A549 (cell line): Measurements from ENCODE around the gene VWF.

Experiments used
- KDM1A ChIP-seq: fragments of 200-600 bp; sonication (generic); IDR thresholded peaks from 2 replicates; pipeline ENCODE4 v1.6.1; 2016; ENCODE audit warnings: low read depth, mild to moderate bottlenecking
- MAZ ChIP-seq: fragments of 150-350 bp; IDR thresholded peaks from 2 replicates; pipeline ENCODE4 v1.6.1; 2014; ENCODE audit warnings: antibody characterized with exemption, low read depth, low read length, borderline replicate concordance
- RAD21 ChIP-seq, 2 experiments: fragments of >200 bp in 1 of 2; sonication (Bioruptor Twin) in 1 of 2; formaldehyde crosslinking in 1 of 2; IDR thresholded peaks in 1 of 2; conservative IDR thresholded peaks in 1 of 2; 2 replicates in 1 of 2; 3 replicates in 1 of 2; pipeline ENCODE4 v1.6.1; 2012 to 2018; ENCODE audit warnings: inconsistent platforms in 1 of 2
- ZFP36 ChIP-seq: fragments of 450-650 bp; IDR thresholded peaks from 2 replicates; pipeline ENCODE4 v1.6.1; 2014; ENCODE audit warnings: borderline replicate concordance; ENCODE audit not compliant: partially characterized antibody
- TF ChIP-seq, protein P1 (sequence below): fragments of >200 bp; sonication (Bioruptor Twin); formaldehyde crosslinking; IDR thresholded peaks from 3 replicates; pipeline ENCODE4 v1.5.1; 2016
- TF ChIP-seq, protein P2 (sequence below): fragments of 200-600 bp; sonication (generic); IDR thresholded peaks from 2 replicates; pipeline ENCODE4 v1.6.1; 2016; ENCODE audit warnings: antibody characterized with exemption, mild to moderate bottlenecking, moderate library complexity

DNA sequence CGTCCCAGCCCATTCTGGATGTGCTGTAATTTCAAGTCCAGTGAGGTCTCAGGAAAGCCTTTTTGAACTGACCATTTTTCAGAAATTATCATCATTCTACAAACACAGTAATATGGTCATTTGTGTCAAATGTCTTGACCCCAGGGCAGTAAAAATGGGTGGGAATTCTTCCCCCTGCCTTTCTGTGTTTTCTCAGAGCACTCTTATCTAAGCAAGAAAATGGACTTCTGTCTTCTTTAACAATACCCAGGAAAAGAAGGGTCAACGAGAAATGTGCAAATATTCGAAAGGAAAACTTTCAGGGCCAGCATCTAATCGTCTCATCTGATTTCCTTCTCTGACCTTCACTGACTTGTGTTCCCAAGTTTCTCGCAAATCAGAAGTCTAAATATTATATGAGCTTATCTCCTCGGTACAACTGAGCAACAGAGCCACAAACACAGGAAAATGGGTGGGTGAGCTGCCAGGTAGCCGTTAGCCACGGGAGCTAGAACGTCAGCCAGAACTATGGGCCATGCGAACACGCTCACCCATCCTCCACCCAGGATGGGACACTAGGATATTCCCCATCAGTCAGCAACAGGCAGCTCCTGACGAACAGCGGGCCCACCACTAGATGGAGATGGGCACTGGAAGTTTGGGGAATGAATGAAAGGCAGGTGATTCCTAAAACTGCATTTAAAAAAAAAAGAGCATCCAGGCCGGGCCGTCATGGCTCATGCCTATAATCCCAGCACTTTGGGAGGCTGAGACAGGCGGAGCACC is 57.1 kb downstream of the VWF start:
- TF ChIP-seq, protein P1, sequence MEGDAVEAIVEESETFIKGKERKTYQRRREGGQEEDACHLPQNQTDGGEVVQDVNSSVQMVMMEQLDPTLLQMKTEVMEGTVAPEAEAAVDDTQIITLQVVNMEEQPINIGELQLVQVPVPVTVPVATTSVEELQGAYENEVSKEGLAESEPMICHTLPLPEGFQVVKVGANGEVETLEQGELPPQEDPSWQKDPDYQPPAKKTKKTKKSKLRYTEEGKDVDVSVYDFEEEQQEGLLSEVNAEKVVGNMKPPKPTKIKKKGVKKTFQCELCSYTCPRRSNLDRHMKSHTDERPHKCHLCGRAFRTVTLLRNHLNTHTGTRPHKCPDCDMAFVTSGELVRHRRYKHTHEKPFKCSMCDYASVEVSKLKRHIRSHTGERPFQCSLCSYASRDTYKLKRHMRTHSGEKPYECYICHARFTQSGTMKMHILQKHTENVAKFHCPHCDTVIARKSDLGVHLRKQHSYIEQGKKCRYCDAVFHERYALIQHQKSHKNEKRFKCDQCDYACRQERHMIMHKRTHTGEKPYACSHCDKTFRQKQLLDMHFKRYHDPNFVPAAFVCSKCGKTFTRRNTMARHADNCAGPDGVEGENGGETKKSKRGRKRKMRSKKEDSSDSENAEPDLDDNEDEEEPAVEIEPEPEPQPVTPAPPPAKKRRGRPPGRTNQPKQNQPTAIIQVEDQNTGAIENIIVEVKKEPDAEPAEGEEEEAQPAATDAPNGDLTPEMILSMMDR = peak; percentile 53
- no peak for TF ChIP-seq MAZ
- TF ChIP-seq, protein P2, sequence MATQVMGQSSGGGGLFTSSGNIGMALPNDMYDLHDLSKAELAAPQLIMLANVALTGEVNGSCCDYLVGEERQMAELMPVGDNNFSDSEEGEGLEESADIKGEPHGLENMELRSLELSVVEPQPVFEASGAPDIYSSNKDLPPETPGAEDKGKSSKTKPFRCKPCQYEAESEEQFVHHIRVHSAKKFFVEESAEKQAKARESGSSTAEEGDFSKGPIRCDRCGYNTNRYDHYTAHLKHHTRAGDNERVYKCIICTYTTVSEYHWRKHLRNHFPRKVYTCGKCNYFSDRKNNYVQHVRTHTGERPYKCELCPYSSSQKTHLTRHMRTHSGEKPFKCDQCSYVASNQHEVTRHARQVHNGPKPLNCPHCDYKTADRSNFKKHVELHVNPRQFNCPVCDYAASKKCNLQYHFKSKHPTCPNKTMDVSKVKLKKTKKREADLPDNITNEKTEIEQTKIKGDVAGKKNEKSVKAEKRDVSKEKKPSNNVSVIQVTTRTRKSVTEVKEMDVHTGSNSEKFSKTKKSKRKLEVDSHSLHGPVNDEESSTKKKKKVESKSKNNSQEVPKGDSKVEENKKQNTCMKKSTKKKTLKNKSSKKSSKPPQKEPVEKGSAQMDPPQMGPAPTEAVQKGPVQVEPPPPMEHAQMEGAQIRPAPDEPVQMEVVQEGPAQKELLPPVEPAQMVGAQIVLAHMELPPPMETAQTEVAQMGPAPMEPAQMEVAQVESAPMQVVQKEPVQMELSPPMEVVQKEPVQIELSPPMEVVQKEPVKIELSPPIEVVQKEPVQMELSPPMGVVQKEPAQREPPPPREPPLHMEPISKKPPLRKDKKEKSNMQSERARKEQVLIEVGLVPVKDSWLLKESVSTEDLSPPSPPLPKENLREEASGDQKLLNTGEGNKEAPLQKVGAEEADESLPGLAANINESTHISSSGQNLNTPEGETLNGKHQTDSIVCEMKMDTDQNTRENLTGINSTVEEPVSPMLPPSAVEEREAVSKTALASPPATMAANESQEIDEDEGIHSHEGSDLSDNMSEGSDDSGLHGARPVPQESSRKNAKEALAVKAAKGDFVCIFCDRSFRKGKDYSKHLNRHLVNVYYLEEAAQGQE = no peak
- TF ChIP-seq KDM1A = no peak
- TF ChIP-seq RAD21 (conservative IDR thresholded peaks at IDR 0.05 in 1 of 2, IDR thresholded peaks at IDR 0.05 in 1 of 2) = peak; percentile 60 to 80
- TF ChIP-seq ZFP36 = no peak
